Measurements from ENCODE around the gene SPTSSB.

SPTSSB gene

GRCh38 chr3:161389445-161390035 is 18.2 kb upstream of the SPTSSB start:
- no peak overlapping the region for H3K27ac ChIP-seq (ENCODE audit: low read length)

GRCh38 chr3:161388855-161389254 is 17.5 kb upstream of the SPTSSB start:
- no peak overlapping the region for H3K4me3 ChIP-seq (ENCODE audit: low read length)
- H3K36me3 ChIP-seq (ENCODE audit: control insufficient read depth, low read depth, low read length), result no peaks in the 10 kb centered on the region
- peaks cover 6% of the 10 kb centered on the region for H3K9me3 ChIP-seq (ENCODE audit: control insufficient read depth, low read depth, low read length)
- no peak overlapping the region for H3K9ac ChIP-seq (ENCODE audit: low read length)
- H3K27me3 ChIP-seq (ENCODE audit: control insufficient read depth, insufficient read depth, low read length), result no peaks in the 10 kb centered on the region
- H3K27ac ChIP-seq (ENCODE audit: low read length), result no peak overlapping the region
- H3K4me1 ChIP-seq (ENCODE audit: control insufficient read depth, low read depth, low read length), result no peaks in the 10 kb centered on the region

More at GRCh38 chr3:161389445-161390035, 18.2 kb upstream of the SPTSSB start:
- peaks cover 6% of the 10 kb centered on the region for H3K9me3 ChIP-seq (ENCODE audit: control insufficient read depth, low read depth, low read length)
- H3K4me3 ChIP-seq (ENCODE audit: low read length), result no peak overlapping the region
- H3K27me3 ChIP-seq (ENCODE audit: control insufficient read depth, insufficient read depth, low read length), result no peaks in the 10 kb centered on the region
- no peaks in the 10 kb centered on the region for H3K4me1 ChIP-seq (ENCODE audit: control insufficient read depth, low read depth, low read length)
- H3K36me3 ChIP-seq (ENCODE audit: control insufficient read depth, low read depth, low read length), result no peaks in the 10 kb centered on the region
- H3K9ac ChIP-seq (ENCODE audit: low read length), result no peak overlapping the region

GRCh38 chr3:161386991-161387770 is 15.9 kb upstream of the SPTSSB start:
- Histone ChIP-seq H3K4me3 (ENCODE audit: low read length) (no peak overlapping the region), H3K9ac (ENCODE audit: low read length) (no peak overlapping the region), H3K4me1 (ENCODE audit: control insufficient read depth, low read depth, low read length) (no peaks in the 10 kb centered on the region), H3K27me3 (ENCODE audit: control insufficient read depth, insufficient read depth, low read length) (no peaks in the 10 kb centered on the region), H3K36me3 (ENCODE audit: control insufficient read depth, low read depth, low read length) (no peaks in the 10 kb centered on the region), H3K9me3 (ENCODE audit: control insufficient read depth, low read depth, low read length) (peaks cover 6% of the 10 kb centered on the region), H3K27ac (ENCODE audit: low read length) (no peak overlapping the region)

GRCh38 chr3:161372321-161373260 is 1.3 kb upstream of the SPTSSB start:
- Histone ChIP-seq H3K4me1 (ENCODE audit: control insufficient read depth, low read depth, low read length) (peaks cover 24% of the 10 kb centered on the region), H3K9ac (ENCODE audit: low read length) (peak overlapping the region; percentile 43), H3K27me3 (ENCODE audit: control insufficient read depth, insufficient read depth, low read length) (peaks cover 21% of the 10 kb centered on the region), H3K27ac (ENCODE audit: low read length) (no peak overlapping the region), H3K4me3 (ENCODE audit: low read length) (peak overlapping the region; percentile 75), H3K36me3 (ENCODE audit: control insufficient read depth, low read depth, low read length) (no peaks in the 10 kb centered on the region), H3K9me3 (ENCODE audit: control insufficient read depth, low read depth, low read length) (no peaks in the 10 kb centered on the region)

- peaks cover 33% of the 10 kb centered on the region for H3K4me1 ChIP-seq (ENCODE audit: control insufficient read depth, low read depth, low read length)
- no peaks in the 10 kb centered on the region for H3K36me3 ChIP-seq (ENCODE audit: control insufficient read depth, low read depth, low read length)
- no peak overlapping the region for H3K4me3 ChIP-seq (ENCODE audit: low read length)
- H3K27ac ChIP-seq (ENCODE audit: low read length), result no peak overlapping the region
- peaks cover 21% of the 10 kb centered on the region for H3K27me3 ChIP-seq (ENCODE audit: control insufficient read depth, insufficient read depth, low read length)
- no peaks in the 10 kb centered on the region for H3K9me3 ChIP-seq (ENCODE audit: control insufficient read depth, low read depth, low read length)
- no peak overlapping the region for H3K9ac ChIP-seq (ENCODE audit: low read length)
These were observed 1.8 kb downstream of the SPTSSB start for GRCh38 chr3:161369531-161369930.

- Histone ChIP-seq H3K27me3 (ENCODE audit: control insufficient read depth, insufficient read depth, low read length) (peaks cover 3% of the 10 kb centered on the region), H3K4me1 (ENCODE audit: control insufficient read depth, low read depth, low read length) (peaks cover 28% of the 10 kb centered on the region), H3K36me3 (ENCODE audit: control insufficient read depth, low read depth, low read length) (no peaks in the 10 kb centered on the region), H3K27ac (ENCODE audit: low read length) (no peak overlapping the region), H3K4me3 (ENCODE audit: low read length) (peak overlapping the region; percentile 16), H3K9me3 (ENCODE audit: control insufficient read depth, low read depth, low read length) (no peaks in the 10 kb centered on the region), H3K9ac (ENCODE audit: low read length) (peak overlapping the region; percentile 34)
These were observed 5.2 kb downstream of the SPTSSB start for GRCh38 chr3:161366094-161366493.

GRCh38 chr3:161358488-161358887 is 12.8 kb downstream of the SPTSSB start:
- Histone ChIP-seq H3K4me1 (ENCODE audit: control insufficient read depth, low read depth, low read length) (no peaks in the 10 kb centered on the region), H3K9ac (ENCODE audit: low read length) (no peak overlapping the region), H3K27ac (ENCODE audit: low read length) (no peak overlapping the region), H3K27me3 (ENCODE audit: control insufficient read depth, insufficient read depth, low read length) (no peaks in the 10 kb centered on the region), H3K4me3 (ENCODE audit: low read length) (no peak overlapping the region), H3K36me3 (ENCODE audit: control insufficient read depth, low read depth, low read length) (no peaks in the 10 kb centered on the region), H3K9me3 (ENCODE audit: control insufficient read depth, low read depth, low read length) (no peaks in the 10 kb centered on the region)

GRCh38 chr3:161356287-161356686 is 15.0 kb downstream of the SPTSSB start:
- no peak overlapping the region for H3K9ac ChIP-seq (ENCODE audit: low read length)
- H3K4me3 ChIP-seq (ENCODE audit: low read length), result no peak overlapping the region
- H3K27me3 ChIP-seq (ENCODE audit: control insufficient read depth, insufficient read depth, low read length), result no peaks in the 10 kb centered on the region
- H3K27ac ChIP-seq (ENCODE audit: low read length), result no peak overlapping the region
- no peaks in the 10 kb centered on the region for H3K36me3 ChIP-seq (ENCODE audit: control insufficient read depth, low read depth, low read length)
- no peaks in the 10 kb centered on the region for H3K9me3 ChIP-seq (ENCODE audit: control insufficient read depth, low read depth, low read length)
- no peaks in the 10 kb centered on the region for H3K4me1 ChIP-seq (ENCODE audit: control insufficient read depth, low read depth, low read length)

- no peaks in the 10 kb centered on the region for H3K4me1 ChIP-seq (ENCODE audit: control insufficient read depth, low read depth, low read length)
- H3K36me3 ChIP-seq (ENCODE audit: control insufficient read depth, low read depth, low read length), result no peaks in the 10 kb centered on the region
- no peak overlapping the region for H3K4me3 ChIP-seq (ENCODE audit: low read length)
- H3K27ac ChIP-seq (ENCODE audit: low read length), result no peak overlapping the region
- H3K27me3 ChIP-seq (ENCODE audit: control insufficient read depth, insufficient read depth, low read length), result no peaks in the 10 kb centered on the region
- no peaks in the 10 kb centered on the region for H3K9me3 ChIP-seq (ENCODE audit: control insufficient read depth, low read depth, low read length)
- H3K9ac ChIP-seq (ENCODE audit: low read length), result no peak overlapping the region
These were observed 15.8 kb downstream of the SPTSSB start for GRCh38 chr3:161355508-161355907.

GRCh38 chr3:161354554-161354953 is 16.8 kb downstream of the SPTSSB start:
- Histone ChIP-seq H3K36me3 (ENCODE audit: control insufficient read depth, low read depth, low read length) (no peaks in the 10 kb centered on the region), H3K9me3 (ENCODE audit: control insufficient read depth, low read depth, low read length) (no peaks in the 10 kb centered on the region), H3K4me3 (ENCODE audit: low read length) (no peak overlapping the region), H3K9ac (ENCODE audit: low read length) (no peak overlapping the region), H3K27me3 (ENCODE audit: control insufficient read depth, insufficient read depth, low read length) (no peaks in the 10 kb centered on the region), H3K4me1 (ENCODE audit: control insufficient read depth, low read depth, low read length) (no peaks in the 10 kb centered on the region), H3K27ac (ENCODE audit: low read length) (no peak overlapping the region)

GRCh38 chr3:161351330-161351729 is 20.0 kb downstream of the SPTSSB start:
- Histone ChIP-seq H3K4me3 (ENCODE audit: low read length) (no peak overlapping the region), H3K9me3 (ENCODE audit: control insufficient read depth, low read depth, low read length) (no peaks in the 10 kb centered on the region), H3K27ac (ENCODE audit: low read length) (no peak overlapping the region), H3K36me3 (ENCODE audit: control insufficient read depth, low read depth, low read length) (no peaks in the 10 kb centered on the region), H3K9ac (ENCODE audit: low read length) (no peak overlapping the region), H3K4me1 (ENCODE audit: control insufficient read depth, low read depth, low read length) (no peaks in the 10 kb centered on the region), H3K27me3 (ENCODE audit: control insufficient read depth, insufficient read depth, low read length) (no peaks in the 10 kb centered on the region)
